NCI-H2081 (cell line): ENCODE measurements around the gene ZFAND2B.
"Not testable (repeated sequence)": the region's sequence is repeated elsewhere in the genome, so short reads cannot be mapped to it uniquely, and the experiment has no call there.

Source experiments
- DNase-seq, 2 experiments: peaks; one replicate each; lab custom pipeline; 2025; lab: John Stamatoyannopoulos, UW

Gene ZFAND2B

DNA sequence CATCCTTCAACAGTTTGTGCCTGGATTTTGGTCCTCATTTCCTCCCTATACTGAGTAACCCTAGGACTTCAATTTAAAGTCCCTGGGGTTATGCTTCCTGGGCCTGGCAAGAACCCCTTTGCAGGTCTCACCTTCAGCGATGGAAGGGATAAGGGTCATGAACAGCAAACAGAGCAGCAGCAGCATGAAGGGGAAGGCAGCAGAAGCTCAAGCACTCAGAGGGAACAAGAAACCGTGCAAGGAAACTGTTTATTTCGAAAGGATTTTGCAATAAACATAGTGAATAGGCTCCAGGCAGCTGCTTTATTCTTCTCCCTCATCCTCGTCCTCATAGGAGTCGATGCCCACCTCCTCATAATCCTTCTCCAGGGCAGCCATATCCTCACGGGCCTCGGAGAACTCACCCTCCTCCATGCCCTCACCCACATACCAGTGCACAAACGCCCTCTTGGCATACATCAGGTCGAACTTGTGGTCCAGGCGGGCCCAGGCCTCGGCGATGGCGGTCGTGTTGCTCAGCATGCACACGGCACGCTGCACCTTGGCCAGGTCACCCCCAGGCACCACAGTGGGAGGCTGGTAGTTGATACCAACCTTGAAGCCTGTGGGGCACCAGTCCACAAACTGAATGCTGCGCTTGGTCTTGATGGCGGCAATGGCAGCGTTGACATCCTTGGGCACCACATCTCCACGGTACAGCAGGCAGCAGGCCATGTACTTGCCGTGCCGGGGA, 43.6 kb downstream of the ZFAND2B start:
- DNase-seq, result no peak

GRCh38 chr2:219251656-219252055, 45.1 kb downstream of the ZFAND2B start:
- no peak for DNase-seq

GRCh38 chr2:219252084-219252483, 45.5 kb downstream of the ZFAND2B start:
- peak in 1 of 2 experiments; percentile 53 for DNase-seq

DNA sequence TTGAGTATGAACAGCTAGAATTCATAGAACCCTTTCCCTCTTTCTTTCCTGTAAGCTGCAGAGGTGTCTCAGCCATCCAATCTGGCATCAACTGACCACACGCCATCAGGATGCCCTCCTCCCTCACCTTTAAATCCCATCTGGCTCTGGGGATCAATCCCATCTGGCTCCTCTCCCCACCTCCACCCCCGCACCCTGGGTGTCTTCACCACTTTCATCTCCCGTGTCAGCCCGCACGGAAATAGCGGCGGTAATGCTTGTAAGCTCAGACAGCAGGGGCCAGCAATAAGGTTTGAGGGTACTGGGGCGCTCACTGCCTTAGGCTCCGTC, 46.0 kb downstream of the ZFAND2B start:
- DNase-seq, result no peak

GRCh38 chr2:219252900-219253752, 46.5 kb downstream of the ZFAND2B start, which contains the start of gene TUBA4B:
TUBA4B (plus strand) TSS chr2:219253243; CDS start chr2:219253408, 165 bp downstream.
- peak; percentile 38 to 54 for DNase-seq

- peak; percentile 83 to 87 for DNase-seq
These were observed 47.4 kb downstream of the ZFAND2B start, which contains the start of gene TUBA4A for GRCh38 chr2:219253753-219254589. TUBA4A (minus strand) TSS chr2:219253918; CDS start chr2:219253858, 60 bp downstream.

GRCh38 chr2:219254590-219255201, 48.1 kb downstream of the ZFAND2B start:
- no peak for DNase-seq

DNA sequence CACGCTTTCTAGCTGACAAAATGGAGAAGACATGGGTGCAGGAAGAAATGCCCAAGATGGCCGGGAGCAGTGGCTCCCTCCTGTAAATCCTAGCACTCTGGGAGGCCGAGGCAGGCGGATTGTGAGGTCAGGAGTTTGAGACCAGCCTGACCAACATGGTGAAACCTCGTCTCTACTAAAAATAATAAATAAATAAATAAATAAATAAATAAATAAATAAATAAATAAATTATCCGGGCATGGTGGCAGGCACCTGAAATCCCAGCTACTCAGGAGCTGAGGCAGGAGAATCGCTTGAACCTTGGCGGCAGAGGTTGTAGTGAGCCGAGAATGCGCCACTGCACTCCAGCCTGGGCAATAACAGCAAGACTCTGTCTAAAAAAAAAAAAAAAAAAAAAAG, 52.4 kb downstream of the ZFAND2B start:
- not testable (repeated sequence) for DNase-seq
